PFSK-1 (cell line): ENCODE measurements around the gene DNPH1. TPM values are rescaled to one million over a fixed set of nuclear protein-coding genes. Genes with fewer than 3 reads are reported as not detected.
A peak's percentile ranks its signal among the peaks of the same experiment; 100 is the strongest.

ENCODE experiments used
- FOXP2 ChIP-seq: optimal IDR thresholded peaks from 2 replicates; pipeline ENCODE3; 2011; ENCODE audit warnings: borderline replicate concordance, control low read depth, inconsistent platforms; ENCODE audit not compliant: insufficient read depth; ENCODE audit errors: extremely low read length, extremely low read depth
- POLR2AphosphoS5 ChIP-seq: IDR thresholded peaks from 2 replicates; pipeline ENCODE4 v1.6.1; 2012; ENCODE audit warnings: low read depth, mild to moderate bottlenecking, control low read depth, low read length, moderate library complexity
- REST ChIP-seq, 2 experiments: IDR thresholded peaks; 2 replicates each; pipeline versions ENCODE4 v1.6.1 to v1.8.0; 2011 to 2012; ENCODE audit warnings: low read depth in 2 of 2, low read length in 2 of 2, control low read depth in 1 of 2, inconsistent platforms in 1 of 2, mild to moderate bottlenecking in 1 of 2, moderate library complexity in 1 of 2; ENCODE audit not compliant: insufficient read depth in 1 of 2
- SIN3A ChIP-seq: IDR thresholded peaks from 2 replicates; pipeline ENCODE4 v1.6.1; 2012; ENCODE audit warnings: mild to moderate bottlenecking, low read length, moderate library complexity, borderline replicate concordance; ENCODE audit not compliant: insufficient read depth
- TAF1 ChIP-seq: IDR thresholded peaks from 2 replicates; pipeline ENCODE4 v1.6.1; 2012; ENCODE audit warnings: low read length, control low read depth, borderline replicate concordance; ENCODE audit not compliant: insufficient read depth
- polyA plus RNA-seq: library from polyadenylated mRNA; unstranded; fragments of >200 nt; gene quantifications from one replicate; pipeline ENCODE4 v1.2.1, GENCODE V29; 2012; ENCODE audit warnings: low read depth, missing spikeins; ENCODE audit not compliant: insufficient read length

The DNPH1 gene
- 248 TPM for polyA plus RNA-seq

- TF ChIP-seq FOXP2: peak; percentile 78
- 0 out of 2 replicates have a peak, but pooled peaks have one; percentile 26 for TF ChIP-seq TAF1
- TF ChIP-seq POLR2AphosphoS5: peak; percentile 74
- TF ChIP-seq SIN3A: 0 out of 2 replicates have a peak, but pooled peaks have one; percentile 28
- TF ChIP-seq REST (IDR thresholded peaks at IDR 0.05; ENCODE audit: insufficient read depth in 1 of 2, low read depth in 2 of 2, low read length in 2 of 2): 0 out of 4 replicates have a peak, but pooled peaks of 1 of the 2 experiments have one; percentile 10
These were observed at the start of gene DNPH1 for GRCh38 chr6:43228951-43229802. Gene DNPH1 (minus strand): TSS chr6:43229481. CDS start chr6:43229456, 25 bp downstream.

GRCh38 chr6:43278524-43279078, 49.3 kb upstream of the DNPH1 start:
- TF ChIP-seq POLR2AphosphoS5 (no peak), REST (IDR thresholded peaks at IDR 0.05; ENCODE audit: insufficient read depth in 1 of 2, low read depth in 2 of 2, low read length in 2 of 2) (no peak), TAF1 (no peak), SIN3A (no peak), FOXP2 (no peak)

- TF ChIP-seq TAF1 (no peak), FOXP2 (no peak), POLR2AphosphoS5 (no peak), SIN3A (no peak), REST (IDR thresholded peaks at IDR 0.05; ENCODE audit: insufficient read depth in 1 of 2, low read depth in 2 of 2, low read length in 2 of 2) (no peak)
These were observed 48.6 kb upstream of the DNPH1 start for GRCh38 chr6:43277643-43278523.

GRCh38 chr6:43277306-43277642, 48.0 kb upstream of the DNPH1 start:
- TF ChIP-seq POLR2AphosphoS5 (no peak), SIN3A (no peak), FOXP2 (no peak), REST (IDR thresholded peaks at IDR 0.05; ENCODE audit: insufficient read depth in 1 of 2, low read depth in 2 of 2, low read length in 2 of 2) (no peak), TAF1 (no peak)
